ENCODE results near the gene ZNF774.

The ZNF774 gene

GRCh38 chr15:90327311-90327710, 24.8 kb upstream of the ZNF774 start:
- DNase-seq (ENCODE audit: extremely low read depth, low read depth) = no peak
- TF ChIP-seq CTCF (IDR thresholded peaks at IDR 0.05; ENCODE audit: low read depth, low read length) = no peak

- TF ChIP-seq CTCF (IDR thresholded peaks at IDR 0.05; ENCODE audit: low read depth, low read length) = no peak
- no peak for DNase-seq (ENCODE audit: extremely low read depth, low read depth)
Observed at GRCh38 chr15:90334304-90334731, 17.8 kb upstream of the ZNF774 start.

GRCh38 chr15:90336705-90337141, 15.4 kb upstream of the ZNF774 start:
- TF ChIP-seq CTCF (IDR thresholded peaks at IDR 0.05; ENCODE audit: low read depth, low read length) = no peak
- no peak for DNase-seq (ENCODE audit: extremely low read depth, low read depth)

- DNase-seq (ENCODE audit: extremely low read depth, low read depth) = no peak
- TF ChIP-seq CTCF (IDR thresholded peaks at IDR 0.05; ENCODE audit: low read depth, low read length) = no peak
Observed at GRCh38 chr15:90337256-90337655, 14.8 kb upstream of the ZNF774 start.

- TF ChIP-seq CTCF (IDR thresholded peaks at IDR 0.05; ENCODE audit: low read depth, low read length) = no peak
- no peak for DNase-seq (ENCODE audit: extremely low read depth, low read depth)
Observed at GRCh38 chr15:90338532-90338931, 13.6 kb upstream of the ZNF774 start.

- no peak for DNase-seq (ENCODE audit: extremely low read depth, low read depth)
- no peak for TF ChIP-seq CTCF (IDR thresholded peaks at IDR 0.05; ENCODE audit: low read depth, low read length)
Observed at GRCh38 chr15:90340345-90340744, 11.7 kb upstream of the ZNF774 start.

- TF ChIP-seq CTCF (IDR thresholded peaks at IDR 0.05; ENCODE audit: low read depth, low read length) = no peak
- DNase-seq (ENCODE audit: extremely low read depth, low read depth) = no peak
Observed at GRCh38 chr15:90343302-90343790, 8.7 kb upstream of the ZNF774 start.
